Suprapubic skin (tissue), 4 donors: ENCODE measurements around the gene DTNB.

ENCODE experiments used
- EP300 ChIP-seq: sonication (generic); formaldehyde crosslinking; IDR thresholded peaks from one replicate; pipeline ENCODE4 v1.6.1; 2017; ENCODE audit warnings: antibody characterized with exemption
- POLR2AphosphoS5 ChIP-seq, 3 donors: sonication (generic); formaldehyde crosslinking; IDR thresholded peaks; one replicate each; pipeline ENCODE4 v1.6.1; 2017; ENCODE audit warnings: antibody characterized with exemption in 3 of 3
- TF ChIP-seq, protein P1 (sequence below), 2 donors: fragments of 200-600 bp in 1 of 2; fragments of 450-650 bp in 1 of 2; sonication (generic) in 1 of 2; IDR thresholded peaks; one replicate each; pipeline ENCODE4 v1.5.1; 2016 to 2019; ENCODE audit warnings: antibody characterized with exemption in 2 of 2, mild to moderate bottlenecking in 1 of 2, moderate library complexity in 1 of 2

DNA sequence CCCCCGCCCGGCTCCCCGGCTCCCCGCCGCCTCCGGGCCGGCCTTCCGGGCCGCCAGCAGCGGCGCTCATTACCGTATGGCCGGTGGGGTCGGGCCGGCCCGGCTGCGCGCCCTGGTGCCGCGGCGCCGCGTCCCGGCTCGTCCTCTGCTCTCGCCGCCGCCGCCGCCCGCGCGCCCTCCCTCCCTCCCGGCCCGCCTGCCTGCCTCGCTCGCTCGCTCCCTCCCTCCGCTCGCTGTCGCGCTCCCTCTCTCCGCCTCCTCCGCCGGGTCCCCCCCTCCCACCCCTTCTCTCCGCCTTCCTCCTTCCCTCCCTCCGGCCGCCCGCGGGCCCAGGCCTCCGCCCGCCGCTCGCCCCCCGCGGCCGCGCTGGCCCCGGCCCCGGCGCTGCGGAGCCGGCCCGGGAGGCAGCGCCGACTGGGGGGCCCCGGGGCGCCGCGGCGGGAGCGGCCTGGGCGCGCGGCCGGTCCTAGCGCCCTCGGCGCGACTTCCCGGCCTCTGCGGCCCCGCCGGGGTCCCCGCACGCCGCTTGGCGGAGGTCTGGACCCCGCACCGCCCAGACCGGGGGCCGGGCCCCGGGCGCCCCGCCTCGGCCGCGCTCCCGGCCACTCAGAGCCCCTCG is 331.5 kb downstream of the DTNB start, which contains the start of gene DNMT3A:
- TF ChIP-seq, protein P1, sequence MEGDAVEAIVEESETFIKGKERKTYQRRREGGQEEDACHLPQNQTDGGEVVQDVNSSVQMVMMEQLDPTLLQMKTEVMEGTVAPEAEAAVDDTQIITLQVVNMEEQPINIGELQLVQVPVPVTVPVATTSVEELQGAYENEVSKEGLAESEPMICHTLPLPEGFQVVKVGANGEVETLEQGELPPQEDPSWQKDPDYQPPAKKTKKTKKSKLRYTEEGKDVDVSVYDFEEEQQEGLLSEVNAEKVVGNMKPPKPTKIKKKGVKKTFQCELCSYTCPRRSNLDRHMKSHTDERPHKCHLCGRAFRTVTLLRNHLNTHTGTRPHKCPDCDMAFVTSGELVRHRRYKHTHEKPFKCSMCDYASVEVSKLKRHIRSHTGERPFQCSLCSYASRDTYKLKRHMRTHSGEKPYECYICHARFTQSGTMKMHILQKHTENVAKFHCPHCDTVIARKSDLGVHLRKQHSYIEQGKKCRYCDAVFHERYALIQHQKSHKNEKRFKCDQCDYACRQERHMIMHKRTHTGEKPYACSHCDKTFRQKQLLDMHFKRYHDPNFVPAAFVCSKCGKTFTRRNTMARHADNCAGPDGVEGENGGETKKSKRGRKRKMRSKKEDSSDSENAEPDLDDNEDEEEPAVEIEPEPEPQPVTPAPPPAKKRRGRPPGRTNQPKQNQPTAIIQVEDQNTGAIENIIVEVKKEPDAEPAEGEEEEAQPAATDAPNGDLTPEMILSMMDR (IDR thresholded peaks at IDR 0.05), result no peak
- TF ChIP-seq POLR2AphosphoS5 (IDR thresholded peaks at IDR 0.05), result no peak
- no peak for TF ChIP-seq EP300
